ENCODE data around the gene GPR3.

DNA sequence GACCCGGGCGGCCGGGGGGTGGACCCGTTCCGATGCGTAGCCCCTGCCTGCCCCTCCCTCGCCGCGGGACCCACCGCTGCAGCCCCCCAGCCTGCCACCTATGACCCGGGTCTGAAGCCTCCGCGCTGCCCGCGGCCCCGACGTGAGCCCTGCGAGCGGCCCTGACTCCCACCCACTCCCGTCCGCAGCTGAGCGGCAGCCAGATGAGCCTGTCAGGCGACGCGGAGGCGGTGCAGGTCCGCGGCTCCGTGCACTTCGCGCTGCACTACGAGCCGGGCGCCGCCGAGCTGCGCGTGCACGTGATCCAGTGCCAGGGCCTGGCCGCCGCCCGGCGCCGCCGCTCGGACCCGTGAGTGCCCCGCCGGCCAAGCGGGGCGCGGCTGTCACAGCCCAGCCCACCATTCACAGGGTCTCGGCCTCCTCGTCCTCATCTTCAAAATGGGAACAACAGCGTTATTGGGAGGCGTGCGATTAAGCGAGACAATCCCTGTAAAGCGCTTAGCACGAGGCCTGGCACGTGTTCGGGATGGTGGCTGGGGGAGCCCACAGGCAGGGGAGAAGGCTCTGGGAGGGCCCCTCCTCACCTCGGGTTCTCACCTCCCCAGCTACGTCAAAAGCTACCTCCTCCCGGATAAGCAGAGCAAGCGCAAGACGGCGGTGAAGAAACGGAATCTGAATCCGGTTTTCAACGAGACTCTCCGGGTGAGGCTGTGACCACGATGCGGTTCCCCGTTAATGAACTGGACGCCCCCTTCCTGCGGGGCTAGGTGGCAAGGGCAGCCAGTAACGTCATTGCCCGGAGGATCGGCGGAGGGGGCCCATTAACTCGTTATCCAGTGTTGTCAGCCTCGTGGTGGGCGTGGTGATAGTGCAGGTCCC lies 42.4 kb upstream of the GPR3 start:
- TF ChIP-seq EP300 (IDR thresholded peaks at IDR 0.05; ENCODE audit: low read depth) (no peak), POLR2AphosphoS5 (IDR thresholded peaks at IDR 0.05) (peak in 1 of 3 donors; percentile 18), POLR2A (IDR thresholded peaks at IDR 0.05) (no peak)
- TF ChIP-seq, protein P1, sequence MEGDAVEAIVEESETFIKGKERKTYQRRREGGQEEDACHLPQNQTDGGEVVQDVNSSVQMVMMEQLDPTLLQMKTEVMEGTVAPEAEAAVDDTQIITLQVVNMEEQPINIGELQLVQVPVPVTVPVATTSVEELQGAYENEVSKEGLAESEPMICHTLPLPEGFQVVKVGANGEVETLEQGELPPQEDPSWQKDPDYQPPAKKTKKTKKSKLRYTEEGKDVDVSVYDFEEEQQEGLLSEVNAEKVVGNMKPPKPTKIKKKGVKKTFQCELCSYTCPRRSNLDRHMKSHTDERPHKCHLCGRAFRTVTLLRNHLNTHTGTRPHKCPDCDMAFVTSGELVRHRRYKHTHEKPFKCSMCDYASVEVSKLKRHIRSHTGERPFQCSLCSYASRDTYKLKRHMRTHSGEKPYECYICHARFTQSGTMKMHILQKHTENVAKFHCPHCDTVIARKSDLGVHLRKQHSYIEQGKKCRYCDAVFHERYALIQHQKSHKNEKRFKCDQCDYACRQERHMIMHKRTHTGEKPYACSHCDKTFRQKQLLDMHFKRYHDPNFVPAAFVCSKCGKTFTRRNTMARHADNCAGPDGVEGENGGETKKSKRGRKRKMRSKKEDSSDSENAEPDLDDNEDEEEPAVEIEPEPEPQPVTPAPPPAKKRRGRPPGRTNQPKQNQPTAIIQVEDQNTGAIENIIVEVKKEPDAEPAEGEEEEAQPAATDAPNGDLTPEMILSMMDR (IDR thresholded peaks at IDR 0.05), result peak in 1 of 5 experiments; percentile 14
